K562 (cell line): ENCODE results near the gene PTAFR. TPM values are rescaled to one million over a fixed set of nuclear protein-coding genes. Genes with fewer than 3 reads are reported as not detected.
A peak's percentile ranks its signal among the peaks of the same experiment; 100 is the strongest.

ENCODE experiments used
- ATAC-seq: fragments of 200-7000 bp; cut with Tn5 transposase; 3 replicates; pipeline ENCODE4 v1.9.1; 2020; ENCODE audit warnings: moderate library complexity
- BruUV-seq: library from RNA; stranded (reverse); fragments of 400-500 nt; replicated peaks from 2 replicates; lab custom pipeline; 2021; lab: Mats Ljungman, UMichigan
- CTCF ChIA-PET: fragments of 300-600 bp; formaldehyde crosslinking; extraction: SDS; loops from one replicate; lab custom pipeline; 2021; ENCODE audit warnings: low intra/inter-chr PET ratio; lab: Yijun Ruan, JAX
- POLR2A ChIA-PET: fragments of 300-600, 350-650 bp; sonication (Branson Sonifier 250); formaldehyde crosslinking; extraction: SDS; loops from one replicate; lab custom pipeline; 2021; ENCODE audit warnings: antibody characterized with exemption, inconsistent platforms; lab: Yijun Ruan, JAX
- DNase-seq, 4 experiments: peaks; one replicate each; pipeline versions ENCODE4 v3.0.0 to v3.0.0-alpha.2; 2011 to 2018; ENCODE audit warnings: low spot score in 3 of 4, mixed read lengths in 3 of 4; ENCODE audit errors: extremely low read depth in 1 of 4
- FAIRE-seq: peaks from 2 replicates; lab custom pipeline; 2011; peaks lifted over from hg19 to GRCh38; lab: Jason Lieb, UNC
- H2AFZ ChIP-seq: 2 replicates; pipeline ENCODE4 v1.6.0; 2011; ENCODE audit warnings: low read depth, low read length, control low read depth, inconsistent platforms
- H3K27ac ChIP-seq: fragments of 200-600 bp; 3 replicates; pipeline ENCODE4 v1.8.0; 2011; ENCODE audit warnings: low read depth, mild to moderate bottlenecking, control low read depth, inconsistent platforms, low read length, moderate library complexity, mixed read lengths; ENCODE audit errors: extremely low read depth
- H3K27me3 ChIP-seq, 2 experiments: fragments of 300-600 bp in 1 of 2; 2 replicates in 1 of 2; 3 replicates in 1 of 2; pipeline versions ENCODE4 v1.6.0 to v1.8.0; 2011; ENCODE audit warnings: inconsistent platforms in 2 of 2, low read length in 2 of 2, mild to moderate bottlenecking in 1 of 2, mixed read lengths in 1 of 2, moderate library complexity in 1 of 2; ENCODE audit not compliant: control insufficient read depth in 2 of 2, insufficient read depth in 2 of 2
- H3K36me3 ChIP-seq: fragments of 300-600 bp; 3 replicates; pipeline ENCODE4 v1.8.0; 2011; ENCODE audit warnings: mild to moderate bottlenecking, low read length, inconsistent platforms; ENCODE audit not compliant: control insufficient read depth, insufficient read depth
- H3K4me1 ChIP-seq, 2 experiments: fragments of 200-600 bp in 1 of 2; replicated peaks in 1 of 2; 2 replicates in 1 of 2; 3 replicates in 1 of 2; pipeline versions ENCODE4 v1.5.1 to v1.8.0; 2011; ENCODE audit warnings: inconsistent platforms in 2 of 2, low read length in 2 of 2, mild to moderate bottlenecking in 1 of 2, mixed read lengths in 1 of 2, moderate library complexity in 1 of 2; ENCODE audit not compliant: control insufficient read depth in 2 of 2, insufficient read depth in 2 of 2
- H3K4me2 ChIP-seq: 2 replicates; pipeline ENCODE4 v1.6.1; 2011; ENCODE audit warnings: low read length, control low read depth, inconsistent platforms, mixed read lengths; ENCODE audit not compliant: insufficient read depth
- H3K4me3 ChIP-seq: fragments of 200-600 bp; sonication (generic), shearing (Covaris generic); 2 replicates; pipeline ENCODE4 v1.5.1; 2016; ENCODE audit warnings: control low read depth, inconsistent platforms
- H3K79me2 ChIP-seq: fragments of 200-600 bp; 3 replicates; pipeline ENCODE4 v1.8.0; 2011; ENCODE audit warnings: low read length, inconsistent platforms; ENCODE audit not compliant: control insufficient read depth, insufficient read depth
- H3K9ac ChIP-seq, 2 experiments: 2 replicates each; pipeline versions ENCODE4 v1.6.0 to v1.6.1; 2011; ENCODE audit warnings: low read depth in 2 of 2, low read length in 2 of 2, control low read depth in 1 of 2, inconsistent platforms in 1 of 2, mild to moderate bottlenecking in 1 of 2, mixed read lengths in 1 of 2; ENCODE audit not compliant: insufficient read depth in 1 of 2
- H3K9me1 ChIP-seq: one replicate; pipeline ENCODE4 v1.6.0; 2011; ENCODE audit warnings: inconsistent platforms, mild to moderate bottlenecking, low read length, moderate library complexity; ENCODE audit not compliant: control insufficient read depth, insufficient read depth
- H3K9me3 ChIP-seq: replicated peaks from 2 replicates; pipeline ENCODE4 v1.5.1; 2011; ENCODE audit warnings: low read depth, low read length, inconsistent platforms; ENCODE audit not compliant: control insufficient read depth, insufficient read depth
- H4K20me1 ChIP-seq: replicated peaks from 2 replicates; pipeline ENCODE4 v1.6.1; 2011; ENCODE audit warnings: low read length, inconsistent platforms, mixed read lengths; ENCODE audit not compliant: control insufficient read depth, insufficient read depth
- GABPA ChIP-seq: fragments of 200-800 bp; sonication (Bioruptor generic); conservative IDR thresholded peaks from 2 replicates; pipeline ENCODE4 v1.6.1; 2016; ENCODE audit warnings: low read depth, missing genetic modification characterization, missing compliant biosample characterization
- HES1 ChIP-seq: fragments of 450-650 bp; IDR thresholded peaks from 2 replicates; pipeline ENCODE4 v1.6.1; 2016; ENCODE audit warnings: low read depth, mild to moderate bottlenecking, moderate library complexity
- HEY1 ChIP-seq: fragments of 250-450 bp; sonication (Bioruptor Pico); IDR thresholded peaks from 2 replicates; pipeline ENCODE4 v1.5.0; 2020; ENCODE audit warnings: mild to moderate bottlenecking, moderate library complexity, borderline replicate concordance
- TRIM24 ChIP-seq, 2 experiments: fragments of 450-650 bp; IDR thresholded peaks; 2 replicates each; pipeline ENCODE4 v1.6.1; 2016
- U2AF1 ChIP-seq: fragments of 200-400 bp; formaldehyde crosslinking; optimal IDR thresholded peaks from 2 replicates; pipeline ENCODE3; 2017; ENCODE audit warnings: mild to moderate bottlenecking, low read depth, low read length, moderate library complexity
- ZNF197 ChIP-seq: fragments of 200-800 bp; sonication (Bioruptor generic); IDR thresholded peaks from 2 replicates; pipeline ENCODE4 v1.6.1; 2016; ENCODE audit warnings: low read depth, missing genetic modification characterization, missing compliant biosample characterization
- ZNF436 ChIP-seq: fragments of 250-450, 450-650 bp; sonication (Bioruptor Pico); formaldehyde crosslinking; IDR thresholded peaks from 2 replicates; pipeline ENCODE4 v1.7.0; 2020; ENCODE audit warnings: mild to moderate bottlenecking
- ZNF584 ChIP-seq: fragments of 200-800 bp; sonication (Bioruptor generic); IDR thresholded peaks from 2 replicates; pipeline ENCODE4 v1.6.1; 2016; ENCODE audit warnings: low read depth, mild to moderate bottlenecking, missing genetic modification characterization, missing compliant biosample characterization
- ZNF668 ChIP-seq: fragments of 250-450 bp; sonication (Bioruptor Pico); IDR thresholded peaks from 2 replicates; pipeline ENCODE4 v1.8.0; 2022; ENCODE audit warnings: mild to moderate bottlenecking, inconsistent platforms
- WGBS: fragments of 100-300 bp; shearing (Covaris generic); methylation state at CpG from one replicate; pipeline ENCODE4 v1.1.6; 2016; ENCODE audit warnings: low coverage, mixed read lengths; ENCODE audit not compliant: insufficient coverage; ENCODE audit errors: missing lambda C conversion rate; 5-methylcytosine and 5-hydroxymethylcytosine counted together
- in situ Hi-C: fragments of 300-500 bp; cut with MboI; formaldehyde crosslinking; loops from 4 replicates; pipeline ENCODE4 v1.15.0; 2018; ENCODE audit warnings: inconsistent platforms, mixed read lengths
- intact Hi-C: fragments of 100-400 bp; cut with micrococcal nuclease; formaldehyde crosslinking; loops from 2 replicates; pipeline ENCODE4 v1.14.2; 2022
- polyA plus RNA-seq, 8 experiments: library from polyadenylated mRNA; depleted of rRNA in 4 of 8; stranded (reverse) in 5 of 8; unstranded in 3 of 8; fragments of >200 nt; fragmentation: Nextera tagmentation in 2 of 8; fragmentation: Illumina TruSeq in 1 of 8; extraction: Ambion mirVana in 2 of 8; extraction: Trizol in 1 of 8; gene quantifications; 2 replicates each; pipeline versions ENCODE4 v1.2.1 to v1.2.3, GENCODE V29; 2011 to 2014; ENCODE audit warnings: inconsistent platforms in 1 of 8, missing spikeins in 1 of 8
- total RNA-seq, 7 experiments: library from RNA; depleted of rRNA in 6 of 7; stranded (reverse); fragments of >200 nt in 6 of 7; fragmentation: Illumina TruSeq in 2 of 7; extraction: Trizol in 2 of 7; gene quantifications; 2 replicates each; pipeline versions ENCODE4 v1.2.1 to v1.2.3, GENCODE V29; 2011 to 2021; ENCODE audit warnings: low replicate concordance in 1 of 7
- TF ChIP-seq, protein P1 (sequence below), 2 experiments: fragments of 450-650 bp in 1 of 2; IDR thresholded peaks; 2 replicates each; pipeline ENCODE4 v1.6.1; 2011 to 2017; ENCODE audit warnings: low read depth in 2 of 2, antibody characterized with exemption in 1 of 2, borderline replicate concordance in 1 of 2, low read length in 1 of 2, mild to moderate bottlenecking in 1 of 2, mixed read lengths in 1 of 2; ENCODE audit not compliant: control insufficient read depth in 1 of 2

PTAFR gene
- total and polyA plus RNA-seq, 9 of the 15 experiments (the other 6 are each of a cell fraction or from before 2014, with no cell fraction given): 0.15 to 0.55 (median 0.40) TPM; not detected in 1

DNA sequence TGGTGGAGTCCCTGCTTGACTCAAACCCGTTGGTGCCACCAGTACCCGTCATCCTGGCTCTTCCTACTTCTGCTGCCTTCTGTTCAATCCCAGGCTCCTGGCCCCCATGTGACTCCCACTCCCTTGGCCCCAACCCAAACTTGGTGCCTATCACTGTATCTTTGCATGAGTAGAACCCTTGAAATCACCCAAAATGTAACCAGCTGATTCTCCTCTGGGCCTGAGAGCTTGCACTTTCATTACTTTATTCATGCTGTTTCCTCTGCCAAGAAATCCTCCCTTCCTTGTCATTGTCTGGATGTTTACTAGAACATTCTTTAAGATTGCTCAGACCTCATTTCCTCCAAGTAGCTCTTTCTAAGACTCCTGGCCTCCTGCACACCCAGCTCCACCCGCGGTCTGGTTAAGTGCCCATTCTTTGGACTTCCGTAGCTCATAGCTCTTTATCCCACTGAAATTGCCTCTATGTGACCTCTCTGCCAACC is 15.7 kb downstream of the PTAFR start:
- DNase-seq: no peak
- ChIA-PET POLR2A (interaction anchor here (0.6 to 1.7 kb wide), 7 partner anchors 9 to 312 kb away, joined by 3 to 7 read pairs (median 4); partner anchors contain the start of gene EYA3), CTCF (no interaction called here)
- Histone ChIP-seq H4K20me1 (no peaks in the 10 kb centered on the region), H3K9ac (peak overlapping the region in 1 of 2 experiments; percentile 29; a peak in 1 of 4 replicates), H3K9me1 (no peaks in the 10 kb centered on the region), H3K27ac (no peak overlapping the region), H2AFZ (no peak overlapping the region), H3K36me3 (no peaks in the 10 kb centered on the region), H3K79me2 (no peaks in the 10 kb centered on the region), H3K4me3 (no peak overlapping the region), H3K4me1 (peaks cover 6 to 8% of the 10 kb centered on the region in 2 experiments; a peak in 3 of 5 replicates), H3K4me2 (no peak overlapping the region), H3K27me3 (no peaks in the 10 kb centered on the region), H3K9me3 (no peaks in the 10 kb centered on the region)
- in situ Hi-C loops (no loop called here), intact Hi-C loops (no loop called here)
- TF ChIP-seq U2AF1 (no peak), ZNF197 (CRISPR knock-in tag) (no peak), TRIM24 (IDR thresholded peaks at IDR 0.05) (no peak), ZNF436 (no peak), HEY1 (CRISPR knock-in tag) (no peak), GABPA (no peak), HES1 (no peak), ZNF668 (no peak), ZNF584 (no peak)
- TF ChIP-seq, protein P1, sequence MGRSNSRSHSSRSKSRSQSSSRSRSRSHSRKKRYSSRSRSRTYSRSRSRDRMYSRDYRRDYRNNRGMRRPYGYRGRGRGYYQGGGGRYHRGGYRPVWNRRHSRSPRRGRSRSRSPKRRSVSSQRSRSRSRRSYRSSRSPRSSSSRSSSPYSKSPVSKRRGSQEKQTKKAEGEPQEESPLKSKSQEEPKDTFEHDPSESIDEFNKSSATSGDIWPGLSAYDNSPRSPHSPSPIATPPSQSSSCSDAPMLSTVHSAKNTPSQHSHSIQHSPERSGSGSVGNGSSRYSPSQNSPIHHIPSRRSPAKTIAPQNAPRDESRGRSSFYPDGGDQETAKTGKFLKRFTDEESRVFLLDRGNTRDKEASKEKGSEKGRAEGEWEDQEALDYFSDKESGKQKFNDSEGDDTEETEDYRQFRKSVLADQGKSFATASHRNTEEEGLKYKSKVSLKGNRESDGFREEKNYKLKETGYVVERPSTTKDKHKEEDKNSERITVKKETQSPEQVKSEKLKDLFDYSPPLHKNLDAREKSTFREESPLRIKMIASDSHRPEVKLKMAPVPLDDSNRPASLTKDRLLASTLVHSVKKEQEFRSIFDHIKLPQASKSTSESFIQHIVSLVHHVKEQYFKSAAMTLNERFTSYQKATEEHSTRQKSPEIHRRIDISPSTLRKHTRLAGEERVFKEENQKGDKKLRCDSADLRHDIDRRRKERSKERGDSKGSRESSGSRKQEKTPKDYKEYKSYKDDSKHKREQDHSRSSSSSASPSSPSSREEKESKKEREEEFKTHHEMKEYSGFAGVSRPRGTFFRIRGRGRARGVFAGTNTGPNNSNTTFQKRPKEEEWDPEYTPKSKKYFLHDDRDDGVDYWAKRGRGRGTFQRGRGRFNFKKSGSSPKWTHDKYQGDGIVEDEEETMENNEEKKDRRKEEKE (IDR thresholded peaks at IDR 0.05; ENCODE audit: borderline replicate concordance in 1 of 2, control insufficient read depth in 1 of 2, low read depth in 2 of 2, low read length in 1 of 2): no peak
- BruUV-seq: no TSS peak
- ATAC-seq: no peak
- no peak for FAIRE-seq
- WGBS: 67% methylated on average over 5 of the region's 5 CpGs
